ENCODE data around the gene ZNRF2. TPM values are rescaled to one million over a fixed set of nuclear protein-coding genes. Genes with fewer than 3 reads are reported as not detected.

The ZNRF2 gene
- total RNA-seq, 1 donor from 2014 or later, result 11.2 TPM

DNA sequence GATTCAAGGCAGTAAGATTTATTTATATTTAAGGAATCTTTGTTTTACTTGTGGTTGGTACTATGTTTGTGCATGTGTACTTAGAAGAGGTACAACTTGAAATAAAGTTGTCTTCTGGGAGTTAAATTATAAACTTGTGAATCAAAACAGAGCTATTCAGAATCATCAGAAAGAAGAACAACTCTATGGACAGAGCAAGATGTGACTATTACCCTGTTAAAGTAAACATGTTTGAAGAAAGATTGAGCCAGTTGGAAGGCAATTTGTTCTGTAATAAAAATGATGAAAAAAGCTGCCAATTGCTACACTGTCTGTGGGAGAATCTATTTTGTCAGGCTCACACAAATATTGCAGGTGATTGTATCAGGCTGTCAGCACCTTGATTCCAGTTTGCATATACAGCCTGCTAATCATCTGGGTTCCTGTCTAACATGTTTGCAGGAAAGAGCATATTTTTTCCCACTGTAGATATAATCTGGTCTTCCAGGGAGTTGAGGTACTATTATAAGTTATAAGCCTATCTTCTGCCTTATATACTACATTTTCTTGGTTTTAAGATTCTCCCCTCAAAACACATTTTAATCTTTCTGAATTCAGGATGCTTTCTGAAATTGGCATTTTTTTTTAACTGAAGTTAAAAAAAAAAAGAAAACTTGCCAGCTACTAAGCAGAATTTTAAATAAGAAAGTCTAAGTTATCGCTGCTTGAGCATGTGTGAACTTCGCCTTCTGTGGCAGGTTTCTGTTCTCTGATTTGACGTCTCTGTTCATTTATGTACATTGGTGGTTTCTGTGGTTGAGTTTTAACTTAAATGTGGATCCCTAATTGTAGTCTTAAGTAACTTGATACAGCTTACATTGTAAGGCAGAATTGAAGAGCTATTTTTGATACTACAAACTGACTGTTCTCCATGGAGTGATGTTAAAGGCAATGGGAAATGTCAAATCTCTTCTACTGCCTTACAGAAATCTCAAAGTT, 46.0 kb downstream of the ZNRF2 start:
- Mint-ChIP-seq H3K27me3 (no peaks in the 10 kb centered on the region), H3K9me3 (peaks cover 4% of the 10 kb centered on the region), H3K4me3 (no peak overlapping the region), H3K27ac (no peak overlapping the region), H3K36me3 (peaks cover 24% of the 10 kb centered on the region), H3K4me1 (ENCODE audit: unreplicated experiment) (peaks cover 14% of the 10 kb centered on the region)
- TF ChIP-seq CTCF (conservative IDR thresholded peaks at IDR 0.05), result no peak
- no peak for DNase-seq (ENCODE audit: extremely low spot score, unreplicated experiment)

DNA sequence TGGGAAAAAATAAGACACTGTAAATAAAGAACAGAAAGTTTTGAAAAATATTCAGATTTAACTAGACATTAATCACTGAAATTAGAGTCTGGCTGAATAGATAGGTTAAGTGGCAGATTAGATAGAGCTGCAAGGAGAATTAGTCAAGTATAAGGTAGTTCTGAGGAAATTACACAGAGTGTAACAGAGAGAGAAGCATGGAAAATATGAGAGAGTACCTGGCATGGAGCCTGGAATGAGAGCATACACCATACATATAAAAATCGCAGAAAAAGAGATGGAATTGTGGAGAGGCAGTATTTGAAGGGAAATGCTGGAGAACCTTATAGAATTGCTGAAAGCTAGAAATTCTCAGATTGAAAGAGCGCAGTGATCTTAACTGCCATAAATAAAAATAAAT, 46.9 kb downstream of the ZNRF2 start:
- TF ChIP-seq CTCF (conservative IDR thresholded peaks at IDR 0.05), result no peak
- Mint-ChIP-seq H3K4me3 (no peak overlapping the region), H3K27ac (no peak overlapping the region), H3K4me1 (ENCODE audit: unreplicated experiment) (peaks cover 14% of the 10 kb centered on the region), H3K36me3 (peaks cover 21% of the 10 kb centered on the region), H3K9me3 (peaks cover 4% of the 10 kb centered on the region), H3K27me3 (no peaks in the 10 kb centered on the region)
- DNase-seq (ENCODE audit: extremely low spot score, unreplicated experiment), result no peak

DNA sequence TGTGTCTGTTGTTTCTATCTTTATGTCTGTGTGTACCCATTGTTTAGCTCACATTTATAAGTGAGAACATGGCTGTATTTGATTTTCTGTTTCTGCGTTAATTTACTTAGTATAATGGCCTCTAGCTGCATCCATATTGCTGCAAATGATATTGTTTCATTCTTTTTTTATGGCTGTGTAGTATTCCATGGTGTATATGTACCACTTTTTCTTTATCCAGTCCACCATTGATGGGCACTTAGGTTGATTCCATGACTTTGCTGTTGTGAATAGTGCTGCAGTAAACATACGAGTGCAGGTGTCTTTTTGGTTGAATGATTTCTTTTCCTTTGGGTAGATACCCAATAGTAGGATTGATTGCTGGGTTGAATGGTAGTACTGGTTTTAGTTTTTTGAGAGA, 48.2 kb downstream of the ZNRF2 start:
- H3K4me1 Mint-ChIP-seq (ENCODE audit: unreplicated experiment), result peaks cover 14% of the 10 kb centered on the region
- DNase-seq (ENCODE audit: extremely low spot score, unreplicated experiment), result no peak
- peaks cover 15% of the 10 kb centered on the region for H3K36me3 Mint-ChIP-seq
- H3K9me3 Mint-ChIP-seq, result peaks cover 4% of the 10 kb centered on the region
- H3K4me3 Mint-ChIP-seq, result no peak overlapping the region
- no peaks in the 10 kb centered on the region for H3K27me3 Mint-ChIP-seq
- TF ChIP-seq CTCF (conservative IDR thresholded peaks at IDR 0.05), result no peak
- H3K27ac Mint-ChIP-seq, result no peak overlapping the region

GRCh38 chr7:30335763-30336487, 51.5 kb downstream of the ZNRF2 start:
- no peak for DNase-seq (ENCODE audit: extremely low spot score, unreplicated experiment)
- Mint-ChIP-seq H3K27me3 (no peaks in the 10 kb centered on the region), H3K4me3 (no peak overlapping the region), H3K27ac (no peak overlapping the region), H3K36me3 (peaks cover 11% of the 10 kb centered on the region), H3K4me1 (ENCODE audit: unreplicated experiment) (peaks cover under 1% of the 10 kb centered on the region), H3K9me3 (peaks cover 4% of the 10 kb centered on the region)
- no peak for TF ChIP-seq CTCF (conservative IDR thresholded peaks at IDR 0.05)

- Mint-ChIP-seq H3K36me3 (no peaks in the 10 kb centered on the region), H3K9me3 (no peaks in the 10 kb centered on the region), H3K4me3 (no peak overlapping the region), H3K4me1 (ENCODE audit: unreplicated experiment) (peaks cover 14% of the 10 kb centered on the region), H3K27me3 (no peaks in the 10 kb centered on the region), H3K27ac (no peak overlapping the region)
- TF ChIP-seq CTCF (conservative IDR thresholded peaks at IDR 0.05), result no peak
- no peak for DNase-seq (ENCODE audit: extremely low spot score, unreplicated experiment)
Observed at GRCh38 chr7:30344513-30344912, 60.1 kb downstream of the ZNRF2 start.
